Psoas muscle (tissue), 8 donors: Measurements from ENCODE around the gene LRRC23. TPM values are rescaled to one million over a fixed set of nuclear protein-coding genes. Genes with fewer than 3 reads are reported as not detected.

Experiments
- ATAC-seq, 4 donors: fragments of 200-7000 bp; cut with Tn5 transposase; one replicate each; pipeline ENCODE4 v1.9.1; 2020; ENCODE audit warnings: moderate library complexity in 3 of 4, mild to moderate bottlenecking in 2 of 4
- DNase-seq, 2 donors: peaks; one replicate each; pipeline ENCODE4 v3.0.0-alpha.2; 2020
- H3K27ac ChIP-seq: fragments of 200-600 bp; one replicate; pipeline ENCODE4 v1.8.0; 2022
- H3K27me3 ChIP-seq, 3 donors: fragments of 200-600 bp in 1 of 3; one replicate each; pipeline versions ENCODE4 v1.6.1 to v1.8.0; 2013 to 2022; ENCODE audit warnings: low read length in 2 of 3, mild to moderate bottlenecking in 2 of 3, moderate library complexity in 1 of 3; ENCODE audit not compliant: insufficient read depth in 3 of 3
- H3K36me3 ChIP-seq, 2 donors: fragments of 200-600 bp in 1 of 2; one replicate each; pipeline versions ENCODE4 v1.6.1 to v1.8.0; 2013 to 2022; ENCODE audit warnings: low read depth in 1 of 2, mild to moderate bottlenecking in 1 of 2, moderate library complexity in 1 of 2; ENCODE audit not compliant: insufficient read depth in 1 of 2
- H3K4me1 ChIP-seq: fragments of 200-600 bp; one replicate; pipeline ENCODE4 v1.8.0; 2022
- H3K4me3 ChIP-seq: fragments of 200-600 bp; one replicate; pipeline ENCODE4 v1.8.0; 2022; ENCODE audit warnings: mild to moderate bottlenecking
- H3K9me3 ChIP-seq: fragments of 200-600 bp; one replicate; pipeline ENCODE4 v1.8.0; 2022
- CTCF ChIP-seq: fragments of 200-600 bp; IDR thresholded peaks from one replicate; pipeline ENCODE4 v1.8.0; 2022; ENCODE audit warnings: antibody characterized with exemption
- WGBS, 3 donors: extraction: QIAGEN DNeasy Blood & Tissue Kit; methylation state at CpG; one replicate each; pipeline versions ENCODE4 v1.1.6 to v1.1.7; 2013; 5-methylcytosine and 5-hydroxymethylcytosine counted together
- intact Hi-C, 2 donors: fragments of 100-400 bp; cut with DNase I; formaldehyde crosslinking; loops; one replicate each; pipeline versions ENCODE4 v1.11.0 to v1.14.2; 2022
- polyA plus RNA-seq, 3 donors: library from polyadenylated mRNA; stranded (reverse); fragments of 200-250 nt; gene quantifications; one replicate each; pipeline ENCODE4 v1.2.3, GENCODE V29; 2013
- total RNA-seq, 4 donors: library from RNA; stranded (reverse); fragmentation: NEBNext Ultra II Directional in 2 of 4; extraction: Animal tissue kit (Norgen Biotek cat#: 25700) in 2 of 4; gene quantifications; one replicate each; pipeline versions ENCODE4 v1.2.1 to v1.2.4, GENCODE V29; 2021 to 2023
- donor health status: healthy with polysubstance abuse.
- donor health status: DM: no; HTN: no; CAD: no; lungs with moderate emphysema.
- donor health status: Bipolar disorder and iron deficiency.
- donor health status: healthy.
- donor health status: DM: yes; HTN: yes; CAD: no.
- donor health status: DM: no; HTN: no; CAD: no.
- donor health status: DM: no; HTN: no; CAD: no.
- donor health status: DM: yes; HTN: yes; CAD: no.

LRRC23 gene
- total and polyA plus RNA-seq, 7 donors, result 9.5 to 29.0 (median 13.1) TPM

DNA sequence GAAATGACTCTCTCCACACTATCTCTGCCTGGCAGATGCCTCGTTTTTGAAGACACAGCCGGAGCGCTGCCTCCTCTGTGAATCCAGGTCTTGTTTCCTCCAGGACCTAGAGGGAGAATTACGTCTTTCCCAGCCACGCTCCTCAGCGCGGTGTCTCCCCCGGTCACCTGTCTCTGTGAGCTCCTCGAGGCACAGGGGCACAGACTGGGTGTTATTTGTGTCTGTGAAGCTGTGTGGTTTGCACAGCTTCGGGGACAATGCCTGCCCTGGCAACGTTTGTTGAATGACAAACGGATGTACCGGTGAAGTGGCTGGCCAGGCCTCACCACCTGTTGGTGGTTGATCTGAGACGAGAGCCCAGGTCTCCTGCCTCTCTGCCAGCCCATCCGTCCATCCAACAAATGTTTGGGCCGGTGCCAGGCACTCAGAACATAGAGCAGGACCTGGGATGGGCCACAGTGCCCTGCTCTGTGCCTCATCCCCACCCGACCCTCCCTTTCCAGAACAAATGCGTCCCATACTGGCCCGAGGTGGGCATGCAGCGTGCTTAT is 52.6 kb downstream of the LRRC23 start:
- ATAC-seq (no peak), DNase-seq (peak in 1 of 2 donors; percentile 16)
- Histone ChIP-seq H3K9me3 (no peaks in the 10 kb centered on the region), H3K27me3 (no peaks in the 10 kb centered on the region), H3K27ac (no peak overlapping the region), H3K4me3 (no peak overlapping the region), H3K36me3 (no peaks in the 10 kb centered on the region), H3K4me1 (peaks cover 10% of the 10 kb centered on the region)
- 66 to 78% (median 70%) methylated on average over 20 of the region's 20 CpGs for WGBS, 3 donors
- TF ChIP-seq CTCF, result no peak
- intact Hi-C loops, result no loop called here

- H3K36me3 ChIP-seq, result no peaks in the 10 kb centered on the region
- H3K27me3 ChIP-seq, result no peaks in the 10 kb centered on the region
- DNase-seq (peak in 1 of 2 donors; percentile 45), ATAC-seq (no peak)
- no peak for TF ChIP-seq CTCF
- H3K4me3 ChIP-seq, result no peak overlapping the region
- no peaks in the 10 kb centered on the region for H3K9me3 ChIP-seq
- peaks cover 10% of the 10 kb centered on the region for H3K4me1 ChIP-seq
- intact Hi-C loops, result no loop called here
- H3K27ac ChIP-seq, result peak overlapping the region; percentile 53
- 85 to 89% (median 86%) methylated on average over 28 of the region's 28 CpGs for WGBS, 3 donors
These were observed 53.4 kb downstream of the LRRC23 start for GRCh38 chr12:6957741-6958608.

DNA sequence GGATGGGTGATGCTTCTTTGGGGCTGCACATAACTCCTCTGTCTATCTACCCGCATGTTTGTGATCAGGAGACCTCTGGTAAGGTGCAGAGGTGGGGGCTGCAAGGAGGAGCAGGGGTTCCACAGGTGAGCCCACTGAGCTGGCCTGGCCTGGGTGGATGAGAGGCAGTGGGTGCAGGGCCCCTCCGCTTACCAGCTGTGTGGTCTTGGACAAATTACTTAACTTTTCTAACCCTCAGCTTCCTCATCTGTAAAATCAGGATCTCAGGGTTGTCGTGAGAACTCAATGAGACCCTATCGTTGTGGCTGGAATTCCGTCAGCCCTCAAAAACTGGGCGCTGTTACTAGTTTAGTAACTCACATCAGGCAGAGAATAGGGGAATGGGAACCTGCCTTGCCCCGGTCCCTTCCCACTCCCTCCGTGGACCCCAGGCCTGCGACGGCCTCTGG is 54.0 kb downstream of the LRRC23 start:
- no peak for TF ChIP-seq CTCF
- Histone ChIP-seq H3K27me3 (no peaks in the 10 kb centered on the region), H3K36me3 (no peaks in the 10 kb centered on the region), H3K4me3 (no peak overlapping the region), H3K27ac (peak overlapping the region; percentile 53), H3K9me3 (no peaks in the 10 kb centered on the region), H3K4me1 (peaks cover 10% of the 10 kb centered on the region)
- intact Hi-C loops, result no loop called here
- 57 to 71% (median 66%) methylated on average over 10 of the region's 10 CpGs for WGBS, 3 donors
- DNase-seq (peak in 1 of 2 donors; percentile 39), ATAC-seq (no peak)

GRCh38 chr12:6959058-6959804 is 54.6 kb downstream of the LRRC23 start:
- DNase-seq (peak; percentile 30 to 63), ATAC-seq (no peak)
- no peak overlapping the region for H3K4me3 ChIP-seq
- H3K9me3 ChIP-seq, result no peaks in the 10 kb centered on the region
- WGBS, 3 donors, result 58 to 60% (median 60%) methylated on average over 21 to 24 of the region's 24 CpGs
- intact Hi-C loops, result no loop called here
- no peak for TF ChIP-seq CTCF
- H3K36me3 ChIP-seq, result no peaks in the 10 kb centered on the region
- H3K27ac ChIP-seq, result peak overlapping the region; percentile 53
- H3K27me3 ChIP-seq, result no peaks in the 10 kb centered on the region
- H3K4me1 ChIP-seq, result peaks cover 10% of the 10 kb centered on the region
